GM12892 (cell line): ENCODE results near the gene ADGRL3.

Experiments used
- POLR2A ChIP-seq: IDR thresholded peaks from 2 replicates; pipeline ENCODE4 v1.6.1; 2011; ENCODE audit warnings: low read depth, low read length, control low read depth
- POLR2AphosphoS5 ChIP-seq: IDR thresholded peaks from 2 replicates; pipeline ENCODE4 v1.6.1; 2011; ENCODE audit warnings: low read depth, low read length, control low read depth

DNA sequence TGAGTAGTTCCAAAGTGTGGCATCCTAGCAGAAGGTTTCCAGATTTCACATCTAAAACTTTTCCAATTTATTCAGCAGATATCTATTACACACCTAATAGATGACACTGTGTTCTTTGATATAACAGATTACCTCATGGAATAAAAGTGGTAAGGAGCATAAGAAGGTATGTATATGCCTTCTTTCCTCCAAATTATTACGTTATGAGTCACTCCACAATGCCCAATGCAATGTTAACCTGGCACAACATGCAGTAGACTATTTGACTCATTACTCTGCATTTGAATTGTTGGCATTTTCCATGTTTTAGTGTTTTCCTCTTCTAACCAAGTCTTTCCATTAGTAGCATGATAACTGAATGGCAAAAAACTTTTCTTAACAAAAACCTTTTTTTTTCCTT, 383.6 kb downstream of the ADGRL3 start:
- TF ChIP-seq POLR2A (no peak), POLR2AphosphoS5 (no peak)
